Myocyte (in vitro differentiated cells): ENCODE data around the gene MIAT. TPM values are rescaled to one million over a fixed set of nuclear protein-coding genes. Genes with fewer than 3 reads are reported as not detected.
A peak's percentile ranks its signal among the peaks of the same experiment; 100 is the strongest.

ENCODE experiments used
- DNase-seq: peaks from one replicate; pipeline ENCODE4 v3.0.0-alpha.2; 2012; ENCODE audit warnings: low read depth
- total RNA-seq: library from RNA; depleted of rRNA; stranded (reverse); fragments of >200 nt; gene quantifications from 2 replicates; pipeline ENCODE4 v1.2.3, GENCODE V29; 2014

The MIAT gene
- total RNA-seq, 1 donor from 2014 or later: 0.70 TPM

GRCh38 chr22:26632422-26633155, 24.8 kb upstream of the MIAT start:
- no peak for DNase-seq

- no peak for DNase-seq
These were observed 23.2 kb upstream of the MIAT start for GRCh38 chr22:26634189-26634588.

GRCh38 chr22:26635117-26635516, 22.3 kb upstream of the MIAT start:
- DNase-seq: no peak

- DNase-seq: no peak
These were observed 21.1 kb upstream of the MIAT start for GRCh38 chr22:26636296-26636695.

GRCh38 chr22:26642465-26643417, 14.6 kb upstream of the MIAT start:
- DNase-seq: no peak

- no peak for DNase-seq
These were observed 13.8 kb upstream of the MIAT start for GRCh38 chr22:26643418-26644100.

GRCh38 chr22:26646158-26646557, 11.2 kb upstream of the MIAT start:
- peak; percentile 4 for DNase-seq

GRCh38 chr22:26648011-26648497, 9.3 kb upstream of the MIAT start:
- peak; percentile 74 for DNase-seq

- peak; percentile 6 for DNase-seq
These were observed 8.6 kb upstream of the MIAT start for GRCh38 chr22:26648528-26649388.

GRCh38 chr22:26650722-26651421, 6.5 kb upstream of the MIAT start:
- no peak for DNase-seq

- no peak for DNase-seq
These were observed 5.6 kb upstream of the MIAT start for GRCh38 chr22:26651815-26652214.

GRCh38 chr22:26658161-26658560, 773 bp downstream of the MIAT start:
- DNase-seq: no peak

GRCh38 chr22:26658671-26659478, 1.5 kb downstream of the MIAT start:
- peak; percentile 94 for DNase-seq

GRCh38 chr22:26660356-26660755, 3.0 kb downstream of the MIAT start:
- no peak for DNase-seq

GRCh38 chr22:26660961-26661578, 3.7 kb downstream of the MIAT start:
- DNase-seq: no peak

GRCh38 chr22:26662160-26662559, 4.8 kb downstream of the MIAT start:
- no peak for DNase-seq

- no peak for DNase-seq
These were observed 6.1 kb downstream of the MIAT start for GRCh38 chr22:26663374-26663923.

GRCh38 chr22:26665813-26666231, 8.4 kb downstream of the MIAT start:
- DNase-seq: no peak
